GM23338 (cell line): ENCODE results near the gene LRRC18.

Experiments
- EZH2 ChIP-seq: fragments of 200-600 bp; sonication (generic); IDR thresholded peaks from one replicate; pipeline ENCODE4 v1.8.0; 2017; ENCODE audit warnings: antibody characterized with exemption, mild to moderate bottlenecking, low read depth; ENCODE audit not compliant: unreplicated experiment
- NANOG ChIP-seq: IDR thresholded peaks from 2 replicates; pipeline ENCODE4 v1.6.1; 2016; ENCODE audit warnings: antibody characterized with exemption, borderline replicate concordance
- POLR2AphosphoS5 ChIP-seq: IDR thresholded peaks from 2 replicates; pipeline ENCODE4 v1.6.1; 2016; ENCODE audit warnings: antibody characterized with exemption, low read depth
- TF ChIP-seq, protein P1 (sequence below), 2 experiments: fragments of 200-600 bp in 1 of 2; sonication (generic) in 1 of 2; conservative IDR thresholded peaks; 2 replicates each; pipeline versions ENCODE4 v1.5.1 to v1.6.1; 2016 to 2017; ENCODE audit warnings: antibody characterized with exemption in 2 of 2, low read depth in 2 of 2, mild to moderate bottlenecking in 2 of 2, moderate library complexity in 1 of 2

DNA sequence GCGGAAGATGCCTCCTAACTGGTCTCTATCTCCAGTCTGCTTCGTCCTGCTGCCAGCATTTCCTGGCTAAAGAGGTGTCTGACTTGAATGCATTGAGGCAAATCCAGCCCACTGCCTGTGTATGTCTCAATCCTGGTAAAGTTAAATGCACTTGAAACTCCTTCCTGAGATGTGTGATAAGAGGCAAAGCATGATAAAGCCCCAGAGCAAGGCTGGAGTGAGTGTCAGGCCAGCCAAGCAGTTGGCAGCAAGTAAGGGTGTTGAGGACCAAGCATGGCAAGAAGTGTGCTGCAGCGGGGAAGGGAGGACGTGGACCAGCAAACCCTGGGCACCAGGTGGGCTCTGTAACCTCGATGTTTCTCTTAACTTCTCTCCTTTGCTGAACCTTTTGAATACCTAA, 29.1 kb downstream of the LRRC18 start:
- TF ChIP-seq, protein P1, sequence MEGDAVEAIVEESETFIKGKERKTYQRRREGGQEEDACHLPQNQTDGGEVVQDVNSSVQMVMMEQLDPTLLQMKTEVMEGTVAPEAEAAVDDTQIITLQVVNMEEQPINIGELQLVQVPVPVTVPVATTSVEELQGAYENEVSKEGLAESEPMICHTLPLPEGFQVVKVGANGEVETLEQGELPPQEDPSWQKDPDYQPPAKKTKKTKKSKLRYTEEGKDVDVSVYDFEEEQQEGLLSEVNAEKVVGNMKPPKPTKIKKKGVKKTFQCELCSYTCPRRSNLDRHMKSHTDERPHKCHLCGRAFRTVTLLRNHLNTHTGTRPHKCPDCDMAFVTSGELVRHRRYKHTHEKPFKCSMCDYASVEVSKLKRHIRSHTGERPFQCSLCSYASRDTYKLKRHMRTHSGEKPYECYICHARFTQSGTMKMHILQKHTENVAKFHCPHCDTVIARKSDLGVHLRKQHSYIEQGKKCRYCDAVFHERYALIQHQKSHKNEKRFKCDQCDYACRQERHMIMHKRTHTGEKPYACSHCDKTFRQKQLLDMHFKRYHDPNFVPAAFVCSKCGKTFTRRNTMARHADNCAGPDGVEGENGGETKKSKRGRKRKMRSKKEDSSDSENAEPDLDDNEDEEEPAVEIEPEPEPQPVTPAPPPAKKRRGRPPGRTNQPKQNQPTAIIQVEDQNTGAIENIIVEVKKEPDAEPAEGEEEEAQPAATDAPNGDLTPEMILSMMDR (conservative IDR thresholded peaks at IDR 0.05; ENCODE audit: low read depth in 2 of 2), result no peak
- TF ChIP-seq POLR2AphosphoS5 (no peak), NANOG (no peak), EZH2 (no peak)
